GM21786 (cell line): ENCODE data around the gene LAMTOR2.
A peak's percentile ranks its signal among the peaks of the same experiment; 100 is the strongest.

Experiments
- ATAC-seq: cut with Tn5 transposase; IDR thresholded peaks from one replicate; pipeline ENCODE4 v1.9.1; 2021; ENCODE audit not compliant: unreplicated experiment

The LAMTOR2 gene

GRCh38 chr1:156096640-156097391 lies 42.2 kb downstream of the LAMTOR2 start:
- ATAC-seq, result peak; percentile 60

GRCh38 chr1:156097499-156098178 lies 43.1 kb downstream of the LAMTOR2 start:
- no peak for ATAC-seq

- ATAC-seq, result no peak
These were observed 44.2 kb downstream of the LAMTOR2 start for GRCh38 chr1:156098784-156099183.

DNA sequence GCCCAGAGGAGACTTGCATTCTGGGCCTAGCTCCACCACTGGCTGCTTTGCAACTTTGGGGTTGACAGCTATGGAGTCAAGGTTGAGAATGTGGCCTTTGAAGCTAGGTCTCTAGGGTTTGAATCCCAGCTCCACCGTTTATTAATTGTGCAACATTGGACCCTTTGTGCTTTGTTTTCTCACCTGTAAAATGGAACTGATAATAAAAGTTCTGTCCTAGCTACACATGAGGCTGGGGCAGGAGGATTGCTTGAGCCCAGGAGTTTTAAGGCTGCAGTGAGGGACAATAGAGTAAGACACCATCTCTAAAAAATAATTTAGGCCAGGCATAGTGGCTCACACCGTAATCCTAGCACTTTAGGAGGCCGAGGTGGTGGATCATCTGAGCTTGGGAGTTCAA lies 44.7 kb downstream of the LAMTOR2 start:
- ATAC-seq, result no peak

GRCh38 chr1:156100205-156100995 lies 45.8 kb downstream of the LAMTOR2 start:
- ATAC-seq, result no peak

DNA sequence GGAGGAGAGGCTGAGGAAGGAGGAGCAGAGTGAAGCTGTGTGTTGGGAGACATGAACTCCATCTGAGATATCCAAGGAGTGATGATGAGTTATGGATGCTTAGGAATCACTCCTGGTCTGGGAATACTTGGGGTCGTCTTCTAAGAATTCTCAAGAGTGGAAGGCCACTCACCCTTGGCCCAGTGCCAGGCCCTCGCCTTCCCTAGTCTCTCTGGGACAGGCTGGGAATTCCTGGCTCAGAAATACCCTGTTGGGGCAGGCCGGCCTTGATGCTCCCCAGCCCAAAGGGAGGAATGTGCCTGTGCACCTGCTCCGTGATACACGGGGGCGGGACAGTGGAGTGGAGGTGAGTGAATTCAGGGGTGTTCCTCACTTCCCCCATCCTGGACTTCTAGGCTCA lies 47.3 kb downstream of the LAMTOR2 start:
- no peak for ATAC-seq

GRCh38 chr1:156102633-156103511 lies 48.3 kb downstream of the LAMTOR2 start:
- no peak for ATAC-seq

DNA sequence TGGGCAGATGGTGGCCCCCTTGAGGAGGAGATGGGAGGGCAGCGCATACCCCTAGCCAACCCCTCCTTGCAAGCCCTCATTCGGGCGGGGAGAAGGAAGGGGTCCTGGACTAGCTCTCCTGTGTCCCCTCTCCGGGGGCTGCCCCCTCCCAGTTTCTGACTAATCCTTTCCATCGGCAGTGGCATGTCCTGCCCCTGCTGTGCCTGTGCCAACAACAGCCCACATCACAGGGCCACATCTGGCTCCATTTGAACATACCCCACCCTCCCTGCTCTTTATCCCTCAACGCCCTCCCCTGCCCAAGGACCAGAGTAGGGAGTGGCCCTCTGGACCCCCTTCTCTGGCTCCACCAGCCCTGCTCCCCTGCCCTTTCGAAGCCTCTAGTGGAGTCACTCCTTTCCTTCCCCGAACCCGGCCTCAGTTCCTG lies 49.0 kb downstream of the LAMTOR2 start:
- ATAC-seq, result no peak

- ATAC-seq, result no peak
These were observed 49.7 kb downstream of the LAMTOR2 start for GRCh38 chr1:156104065-156104810.

DNA sequence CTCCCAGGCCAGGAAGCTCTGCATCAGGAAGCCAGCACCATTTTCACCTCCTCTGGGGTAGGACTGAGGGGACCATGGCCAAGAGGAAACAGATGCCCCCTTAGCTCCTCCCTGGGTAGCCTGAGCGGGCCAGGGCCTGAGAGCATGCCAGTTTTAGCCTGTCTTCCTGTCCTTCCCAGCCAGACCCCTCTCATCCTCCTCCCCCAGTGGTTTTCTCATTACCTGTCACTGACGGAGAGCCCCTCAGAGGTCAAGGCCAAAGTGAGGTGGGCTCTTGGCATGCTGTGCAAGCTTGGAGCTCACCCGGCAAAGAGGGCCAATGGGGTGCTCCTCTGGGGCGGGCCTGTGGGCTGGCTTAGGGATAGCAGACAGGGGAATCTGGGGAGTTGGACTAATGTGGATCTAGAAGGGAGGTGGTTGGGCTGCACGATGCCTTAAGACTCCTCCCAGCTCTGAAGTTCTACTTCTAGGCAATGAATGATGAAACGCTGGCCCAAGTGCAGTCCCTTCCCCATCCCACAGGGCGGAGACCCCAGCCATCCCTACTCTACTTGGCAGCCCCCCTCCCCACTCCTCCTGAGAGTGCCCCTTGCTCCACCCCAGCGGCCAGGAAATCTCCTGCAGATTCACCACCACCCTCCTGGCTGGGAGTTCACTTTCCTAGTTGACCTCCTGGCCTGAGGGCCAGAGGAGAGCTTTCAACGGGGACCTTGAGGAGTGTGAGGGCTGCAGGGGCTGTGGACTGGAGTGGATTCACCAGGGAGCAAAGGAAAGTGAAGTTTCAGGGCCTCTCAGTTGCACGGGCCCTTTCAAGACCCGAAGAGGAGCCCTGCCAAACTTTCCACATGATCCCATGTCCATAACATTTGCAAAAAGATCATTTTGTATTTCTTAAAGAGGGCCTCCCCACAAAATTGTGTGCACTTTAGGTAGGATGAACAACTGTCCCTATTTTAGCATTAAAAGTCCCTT lies 50.6 kb downstream of the LAMTOR2 start:
- no peak for ATAC-seq

DNA sequence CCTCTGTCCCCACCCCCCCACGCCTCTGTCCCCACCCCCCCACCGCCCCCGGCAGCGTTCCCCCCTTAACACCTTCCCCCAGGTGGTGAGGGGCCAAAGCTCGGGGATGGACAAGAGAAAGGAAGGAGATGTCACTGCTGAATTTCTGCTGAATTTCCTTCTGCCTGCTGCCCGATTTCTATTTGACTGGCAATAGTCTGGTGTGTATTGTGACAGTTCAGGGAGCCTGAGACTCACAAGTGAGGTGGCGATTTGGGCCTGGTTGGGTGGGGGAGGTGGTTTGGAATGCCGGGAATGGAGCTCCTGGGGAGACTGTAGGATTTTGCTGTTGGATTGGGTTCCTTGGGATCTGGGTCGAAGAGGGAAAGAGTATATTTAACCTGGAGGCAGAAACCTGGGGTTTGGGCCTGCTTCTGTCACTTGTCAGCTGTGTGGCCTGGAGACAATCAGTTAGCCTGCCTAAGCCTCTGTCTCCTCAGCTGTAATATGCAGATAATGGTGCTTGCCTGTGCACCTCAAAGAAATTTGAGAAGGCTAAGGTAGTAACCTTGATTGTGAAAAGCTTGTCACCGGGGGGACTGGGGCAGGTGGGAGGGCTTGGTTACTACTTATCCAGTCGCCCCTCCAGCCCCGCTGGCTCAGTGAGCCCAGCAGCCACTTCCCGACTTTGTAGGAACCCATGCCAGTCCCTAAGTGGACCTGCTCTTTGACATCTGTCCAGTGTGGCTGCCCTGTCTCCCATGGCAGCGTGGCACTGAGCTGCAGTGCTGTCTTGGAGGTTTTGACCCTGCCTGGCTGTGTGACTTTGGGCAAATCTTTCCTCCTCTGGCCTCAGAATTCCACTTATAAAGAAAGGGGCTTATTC lies 52.3 kb downstream of the LAMTOR2 start:
- no peak for ATAC-seq

- no peak for ATAC-seq
These were observed 53.5 kb downstream of the LAMTOR2 start for GRCh38 chr1:156108057-156108456.
